Heart left ventricle (tissue), 16 donors: Measurements from ENCODE around the gene PHLPP1. TPM values are rescaled to one million over a fixed set of nuclear protein-coding genes. Genes with fewer than 3 reads are reported as not detected.

Source experiments
- ATAC-seq, 4 donors: fragments of 200-7000 bp; cut with Tn5 transposase; one replicate each; pipeline ENCODE4 v1.9.1; 2020 to 2022; ENCODE audit warnings: moderate library complexity in 4 of 4, mild to moderate bottlenecking in 3 of 4, moderate number of reproducible peaks in 1 of 4
- DNase-seq, 5 donors: peaks; one replicate each; pipeline ENCODE4 v3.0.0-alpha.2; 2020
- H3K27ac ChIP-seq, 12 donors: fragments of 200-600 bp; sonication (generic) in 4 of 12; one replicate each; pipeline versions ENCODE4 v1.5.0 to v1.8.0; 2016 to 2022; ENCODE audit warnings: mild to moderate bottlenecking in 2 of 12
- H3K27me3 ChIP-seq, 9 donors: fragments of 200-600 bp; sonication (generic) in 2 of 9; one replicate each; pipeline versions ENCODE4 v1.5.1 to v1.8.0; 2016 to 2022; ENCODE audit warnings: mild to moderate bottlenecking in 3 of 9
- H3K36me3 ChIP-seq, 9 donors: fragments of 200-600 bp; sonication (generic) in 2 of 9; one replicate each; pipeline versions ENCODE4 v1.5.0 to v1.8.0; 2018 to 2022; ENCODE audit warnings: mild to moderate bottlenecking in 2 of 9
- H3K4me1 ChIP-seq, 12 donors: fragments of 200-600 bp; sonication (generic) in 4 of 12; one replicate each; pipeline versions ENCODE4 v1.5.0 to v1.8.0; 2016 to 2022; ENCODE audit warnings: mild to moderate bottlenecking in 3 of 12
- H3K4me3 ChIP-seq, 12 donors: fragments of 200-600 bp; sonication (generic) in 4 of 12; one replicate each; pipeline versions ENCODE4 v1.5.0 to v1.8.0; 2017 to 2022; ENCODE audit warnings: mild to moderate bottlenecking in 9 of 12, moderate library complexity in 4 of 12
- H3K9me3 ChIP-seq, 12 donors: fragments of 200-600 bp; sonication (generic) in 4 of 12; one replicate each; pipeline versions ENCODE4 v1.5.0 to v1.8.0; 2016 to 2022; ENCODE audit warnings: mild to moderate bottlenecking in 1 of 12
- CTCF ChIP-seq, 12 donors: fragments of 200-600 bp; sonication (generic) in 4 of 12; IDR thresholded peaks; one replicate each; pipeline versions ENCODE4 v1.5.0 to v1.8.0; 2018 to 2022; ENCODE audit warnings: antibody characterized with exemption in 12 of 12, mild to moderate bottlenecking in 5 of 12
- POLR2A ChIP-seq, 2 donors: fragments of 450-650 bp; IDR thresholded peaks; one replicate each; pipeline ENCODE4 v1.6.1; 2017; ENCODE audit warnings: antibody characterized with exemption in 2 of 2, mild to moderate bottlenecking in 2 of 2, moderate library complexity in 2 of 2
- WGBS, 4 donors: extraction: QIAGEN DNeasy Blood & Tissue Kit in 2 of 4; methylation state at CpG; one replicate each; pipeline versions ENCODE4 v1.1.5 to v1.1.7; 2013 to 2018; 5-methylcytosine and 5-hydroxymethylcytosine counted together
- intact Hi-C, 10 donors: fragments of 100-400 bp; cut with DNase I; formaldehyde crosslinking; loops; one replicate each; pipeline versions ENCODE4 v1.11.1 to v1.14.2; 2022
- polyA plus RNA-seq, 2 donors: library from polyadenylated mRNA; stranded (reverse); fragments of 200-250 nt; gene quantifications; one replicate each; pipeline ENCODE4 v1.2.3, GENCODE V29; 2013
- total RNA-seq, 9 donors: library from RNA; depleted of rRNA in 2 of 9; stranded (reverse); fragments of >200 nt in 2 of 9; fragmentation: NEBNext Ultra II Directional in 3 of 9; extraction: Animal tissue kit (Norgen Biotek cat#: 25700) in 3 of 9; gene quantifications; one replicate each; pipeline versions ENCODE4 v1.1.0 to v1.2.4, GENCODE V29; 2016 to 2023
- donor health status: ischemic (EF 13 %, LVEDD 7.1; RV severe dilation, severe dysfunction).
- donor health status: healthy with polysubstance abuse.
- donor health status: DM: no; HTN: yes; CAD: no.
- donor health status: DM: no; HTN: no; CAD: no.
- donor health status: ischemic (EF 25% LVEDD 6.9; RV normal size, moderate dysfunction).
- donor health status: ischemic (EF 25% LVEDD 5.7; RV mildly dilated, moderate dysfunction).
- donor health status: healthy.
- donor health status: DM: yes; HTN: yes; CAD: no.
- donor health status: ischemic (EF 35%, LVEDD 5.7; RV mildly dilated, moderate dysfunction).
- donor health status: nonischemic (EF 11% LVEDD 7.7; RV severe dilation, severe dysfunction).
- donor health status: DM: yes; HTN: yes; CAD: no.
- donor health status: PGD.
- donor health status: ischemic (EF 29% LVEDD 5.4; RV normal size, mild dysfunction).
- donor health status: nonischemic (EF 23%, LVEDD 6.1; RV moderate dilation, normal function).

The PHLPP1 gene
- total and polyA plus RNA-seq, 11 donors, result 1.7 to 11.1 (median 6.2) TPM

GRCh38 chr18:62812876-62813275 lies 97.5 kb downstream of the PHLPP1 start:
- H3K27ac ChIP-seq, result no peak overlapping the region
- ATAC-seq (no peak), DNase-seq (no peak)
- peaks cover 0 to 19% (median 10%) of the 10 kb centered on the region in 12 donors for H3K4me1 ChIP-seq
- H3K27me3 ChIP-seq, result no peaks in the 10 kb centered on the region
- no peaks in the 10 kb centered on the region for H3K36me3 ChIP-seq
- intact Hi-C loops, result loop anchor here in 1 of 10 donors (10.0 kb wide), 1 partner anchor 142 kb away; no protein-coding TSS in a partner anchor
- H3K9me3 ChIP-seq, result no peaks in the 10 kb centered on the region
- no peak overlapping the region for H3K4me3 ChIP-seq
- TF ChIP-seq POLR2A (IDR thresholded peaks at IDR 0.05) (no peak), CTCF (IDR thresholded peaks at IDR 0.05) (no peak)

GRCh38 chr18:62814132-62814759 lies 98.9 kb downstream of the PHLPP1 start:
- 46 to 69% (median 62%) methylated on average over 2 of the region's 2 CpGs for WGBS, 4 donors
- TF ChIP-seq POLR2A (IDR thresholded peaks at IDR 0.05) (no peak), CTCF (IDR thresholded peaks at IDR 0.05) (no peak)
- H3K4me3 ChIP-seq, result no peak overlapping the region
- no peaks in the 10 kb centered on the region for H3K27me3 ChIP-seq
- ATAC-seq (no peak), DNase-seq (no peak)
- H3K27ac ChIP-seq, result no peak overlapping the region
- H3K9me3 ChIP-seq, result no peaks in the 10 kb centered on the region
- H3K36me3 ChIP-seq, result no peaks in the 10 kb centered on the region
- intact Hi-C loops, result loop anchor here in 1 of 10 donors (10.0 kb wide), 1 partner anchor 141 kb away; no protein-coding TSS in a partner anchor
- H3K4me1 ChIP-seq, result peaks cover 0 to 19% (median 10%) of the 10 kb centered on the region in 12 donors

GRCh38 chr18:62825382-62825781 lies 110.0 kb downstream of the PHLPP1 start:
- Histone ChIP-seq H3K27ac (no peak overlapping the region), H3K9me3 (no peaks in the 10 kb centered on the region), H3K36me3 (peaks cover 0 to 6% (median 0%) of the 10 kb centered on the region in 9 donors), H3K4me1 (peaks cover 0 to 18% (median 6%) of the 10 kb centered on the region in 12 donors), H3K27me3 (no peaks in the 10 kb centered on the region), H3K4me3 (no peak overlapping the region)
- ATAC-seq (no peak), DNase-seq (no peak)
- WGBS, 4 donors, result 92 to 97% (median 94%) methylated on average over 1 of the region's 1 CpG
- intact Hi-C loops, result loop anchor here in 1 of 10 donors (1.0 kb wide), 1 partner anchor 12 kb away; no protein-coding TSS in a partner anchor
- TF ChIP-seq POLR2A (IDR thresholded peaks at IDR 0.05) (no peak), CTCF (IDR thresholded peaks at IDR 0.05) (no peak)

GRCh38 chr18:62827397-62827796 lies 112.1 kb downstream of the PHLPP1 start:
- peak in 2 of 4 donors; percentile 41 to 42 for ATAC-seq
- Histone ChIP-seq H3K36me3 (peaks cover 0 to 11% (median 0%) of the 10 kb centered on the region in 9 donors), H3K9me3 (no peaks in the 10 kb centered on the region), H3K27me3 (no peaks in the 10 kb centered on the region), H3K4me3 (no peak overlapping the region), H3K27ac (no peak overlapping the region), H3K4me1 (peaks cover 0 to 23% (median 11%) of the 10 kb centered on the region in 12 donors)
- TF ChIP-seq POLR2A (IDR thresholded peaks at IDR 0.05) (no peak), CTCF (IDR thresholded peaks at IDR 0.05) (no peak)
- intact Hi-C loops, result no loop called here
- no peak for DNase-seq
